ENCODE results near the gene E2F8. TPM values are rescaled to one million over a fixed set of nuclear protein-coding genes. Genes with fewer than 3 reads are reported as not detected.

The E2F8 gene
- total and polyA plus RNA-seq, 9 of the 15 experiments (the other 6 are each of a cell fraction or from before 2014, with no cell fraction given), result 6.9 to 23.6 (median 12.1) TPM

DNA sequence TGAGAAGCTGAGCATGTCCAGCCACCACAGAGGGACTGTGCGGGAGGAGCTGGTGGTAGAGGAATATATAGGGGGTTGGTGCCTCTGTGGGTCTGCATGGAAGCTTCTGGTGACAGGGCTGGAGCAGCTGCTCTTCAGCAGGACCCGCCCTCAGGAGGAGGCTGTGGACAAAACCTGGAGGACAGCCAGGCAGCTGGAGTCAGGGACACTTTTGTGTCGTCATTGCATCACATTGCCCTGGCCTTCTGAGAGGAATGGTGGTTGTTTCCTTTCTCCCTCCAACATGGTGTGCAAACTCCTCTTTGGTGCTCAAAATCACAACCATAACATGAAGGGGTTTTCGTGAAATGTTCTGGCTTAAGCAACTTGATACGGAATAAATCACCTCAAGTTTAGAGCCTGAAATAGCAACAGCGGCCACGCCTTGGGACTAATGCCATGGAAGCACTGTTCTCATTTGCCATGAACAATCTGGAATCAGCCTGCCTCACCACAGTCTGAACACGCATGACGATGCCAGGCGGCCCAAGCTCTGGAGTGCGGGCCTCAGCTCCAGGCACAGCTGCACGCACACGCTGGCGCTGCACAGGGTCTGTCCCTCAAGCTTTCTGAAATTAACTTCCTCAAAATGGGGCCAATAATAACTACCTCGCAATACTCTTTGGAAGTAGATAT, 21.8 kb downstream of the E2F8 start (continued):
- TF ChIP-seq, protein P1, sequence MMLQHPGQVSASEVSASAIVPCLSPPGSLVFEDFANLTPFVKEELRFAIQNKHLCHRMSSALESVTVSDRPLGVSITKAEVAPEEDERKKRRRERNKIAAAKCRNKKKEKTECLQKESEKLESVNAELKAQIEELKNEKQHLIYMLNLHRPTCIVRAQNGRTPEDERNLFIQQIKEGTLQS (IDR thresholded peaks at IDR 0.05), result peak; percentile 36; the same call in 1 of the 2 replicates
- TF ChIP-seq, protein P1 (CRISPR knock-in tag; conservative IDR thresholded peaks at IDR 0.05), result no peak
- TF ChIP-seq, protein P2, sequence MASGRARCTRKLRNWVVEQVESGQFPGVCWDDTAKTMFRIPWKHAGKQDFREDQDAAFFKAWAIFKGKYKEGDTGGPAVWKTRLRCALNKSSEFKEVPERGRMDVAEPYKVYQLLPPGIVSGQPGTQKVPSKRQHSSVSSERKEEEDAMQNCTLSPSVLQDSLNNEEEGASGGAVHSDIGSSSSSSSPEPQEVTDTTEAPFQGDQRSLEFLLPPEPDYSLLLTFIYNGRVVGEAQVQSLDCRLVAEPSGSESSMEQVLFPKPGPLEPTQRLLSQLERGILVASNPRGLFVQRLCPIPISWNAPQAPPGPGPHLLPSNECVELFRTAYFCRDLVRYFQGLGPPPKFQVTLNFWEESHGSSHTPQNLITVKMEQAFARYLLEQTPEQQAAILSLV (tag; IDR thresholded peaks at IDR 0.05), result no peak
- TF ChIP-seq CBFB (CRISPR knock-in tag; IDR thresholded peaks at IDR 0.05), result no peak
- no peak for TF ChIP-seq SUPT5H (IDR thresholded peaks at IDR 0.05)

DNA sequence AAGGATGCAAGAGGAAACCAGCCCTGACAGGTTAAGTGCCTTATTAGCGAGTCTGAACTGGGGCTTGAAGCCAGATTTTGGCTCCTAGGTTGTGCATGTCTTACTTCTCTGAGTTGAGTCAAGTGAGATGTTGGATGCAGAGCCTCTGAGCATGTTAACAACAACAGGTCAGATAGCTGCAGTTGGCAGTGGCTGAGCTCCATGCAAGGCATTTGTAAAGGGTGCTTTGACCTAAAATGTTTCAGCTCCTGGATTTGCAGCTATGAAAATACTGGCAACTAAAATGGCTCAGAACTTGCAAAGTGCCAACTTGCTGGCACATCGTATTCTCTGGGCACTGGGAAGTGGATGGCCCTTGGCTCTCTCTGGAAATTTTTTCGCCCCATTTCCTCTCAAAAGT, 22.5 kb downstream of the E2F8 start:
- no peaks in the 10 kb centered on the region for H4K20me1 ChIP-seq (replicated peaks; ENCODE audit: control insufficient read depth, insufficient read depth, low read length)
- H3K4me1 ChIP-seq (replicated peaks in 1 of 2; ENCODE audit: control insufficient read depth in 2 of 2, insufficient read depth in 2 of 2, low read length in 2 of 2), result peaks cover 0 to 4% of the 10 kb centered on the region in 2 experiments; a peak in 3 of 5 replicates
- H3K9me3 ChIP-seq (replicated peaks; ENCODE audit: control insufficient read depth, insufficient read depth, low read depth, low read length), result no peaks in the 10 kb centered on the region
- H3K27me3 ChIP-seq (ENCODE audit: control insufficient read depth in 2 of 2, insufficient read depth in 2 of 2, low read length in 2 of 2), result peaks cover 23 to 24% of the 10 kb centered on the region in 2 experiments
- no peak overlapping the region for H3K4me3 ChIP-seq
- FAIRE-seq (no peak), DNase-seq (ENCODE audit: extremely low read depth in 1 of 4, low spot score in 3 of 4) (no peak), ATAC-seq (no peak)
- H3K27ac ChIP-seq (ENCODE audit: extremely low read depth, low read depth, low read length), result no peak overlapping the region
- WGBS (ENCODE audit: insufficient coverage, low coverage, missing lambda C conversion rate), result 0% methylated on average over 3 of the region's 3 CpGs
- H3K36me3 ChIP-seq (ENCODE audit: control insufficient read depth, insufficient read depth, low read length), result no peaks in the 10 kb centered on the region; the same call in 1 of the 3 replicates
- in situ Hi-C loops (cut with MboI) (no loop called here), intact Hi-C loops (cut with micrococcal nuclease) (loop anchor here (10.0 kb wide), 1 partner anchor 143 kb away; no protein-coding TSS in a partner anchor)
- H3K9me1 ChIP-seq (ENCODE audit: control insufficient read depth, insufficient read depth, low read length), result no peaks in the 10 kb centered on the region
- no TSS peak for BruUV-seq (replicated peaks)
- H2AFZ ChIP-seq (ENCODE audit: low read depth, low read length), result no peak overlapping the region
- POLR2A ChIA-PET, result interaction anchor here (0.8 to 1.4 kb wide), 4 partner anchors 8 to 20 kb away, joined by 3 read pairs; no protein-coding TSS in a partner anchor
- no peaks in the 10 kb centered on the region for H3K79me2 ChIP-seq (ENCODE audit: control insufficient read depth, insufficient read depth, low read length)
- no peak overlapping the region for H3K9ac ChIP-seq (ENCODE audit: insufficient read depth in 1 of 2, low read depth in 2 of 2, low read length in 2 of 2)
- CTCF ChIA-PET (ENCODE audit: low intra/inter-chr PET ratio), result no interaction called here
- no peak overlapping the region for H3K4me2 ChIP-seq (ENCODE audit: insufficient read depth, low read length)
- TF ChIP-seq RBFOX2 (IDR thresholded peaks at IDR 0.05; ENCODE audit: low read depth, low read length) (no peak), POLR2AphosphoS5 (IDR thresholded peaks at IDR 0.05; ENCODE audit: control insufficient read depth, insufficient read depth, low read depth, low read length) (no peak), SUPT5H (IDR thresholded peaks at IDR 0.05) (no peak), CBX2 (IDR thresholded peaks at IDR 0.05; ENCODE audit: insufficient read depth, low read length, poor library complexity, severe bottlenecking) (no peak), ZC3H11A (IDR thresholded peaks at IDR 0.05; ENCODE audit: low read depth, low read length) (no peak), JUND (IDR thresholded peaks at IDR 0.05; ENCODE audit: borderline replicate concordance, low read depth, low read length) (no peak), JUND (tag; IDR thresholded peaks at IDR 0.05; ENCODE audit: borderline replicate concordance, low read depth, low read length) (no peak), ATF7 (IDR thresholded peaks at IDR 0.05) (no peak), CREBBP (IDR thresholded peaks at IDR 0.05; ENCODE audit: low read depth, low read length) (no peak)
- TF ChIP-seq, protein P3, sequence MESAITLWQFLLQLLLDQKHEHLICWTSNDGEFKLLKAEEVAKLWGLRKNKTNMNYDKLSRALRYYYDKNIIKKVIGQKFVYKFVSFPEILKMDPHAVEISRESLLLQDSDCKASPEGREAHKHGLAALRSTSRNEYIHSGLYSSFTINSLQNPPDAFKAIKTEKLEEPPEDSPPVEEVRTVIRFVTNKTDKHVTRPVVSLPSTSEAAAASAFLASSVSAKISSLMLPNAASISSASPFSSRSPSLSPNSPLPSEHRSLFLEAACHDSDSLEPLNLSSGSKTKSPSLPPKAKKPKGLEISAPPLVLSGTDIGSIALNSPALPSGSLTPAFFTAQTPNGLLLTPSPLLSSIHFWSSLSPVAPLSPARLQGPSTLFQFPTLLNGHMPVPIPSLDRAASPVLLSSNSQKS (CRISPR knock-in tag; IDR thresholded peaks at IDR 0.05), result no peak

All from K562 (cell line).